Measurements from ENCODE around the gene LSM4.

LSM4 gene

DNA sequence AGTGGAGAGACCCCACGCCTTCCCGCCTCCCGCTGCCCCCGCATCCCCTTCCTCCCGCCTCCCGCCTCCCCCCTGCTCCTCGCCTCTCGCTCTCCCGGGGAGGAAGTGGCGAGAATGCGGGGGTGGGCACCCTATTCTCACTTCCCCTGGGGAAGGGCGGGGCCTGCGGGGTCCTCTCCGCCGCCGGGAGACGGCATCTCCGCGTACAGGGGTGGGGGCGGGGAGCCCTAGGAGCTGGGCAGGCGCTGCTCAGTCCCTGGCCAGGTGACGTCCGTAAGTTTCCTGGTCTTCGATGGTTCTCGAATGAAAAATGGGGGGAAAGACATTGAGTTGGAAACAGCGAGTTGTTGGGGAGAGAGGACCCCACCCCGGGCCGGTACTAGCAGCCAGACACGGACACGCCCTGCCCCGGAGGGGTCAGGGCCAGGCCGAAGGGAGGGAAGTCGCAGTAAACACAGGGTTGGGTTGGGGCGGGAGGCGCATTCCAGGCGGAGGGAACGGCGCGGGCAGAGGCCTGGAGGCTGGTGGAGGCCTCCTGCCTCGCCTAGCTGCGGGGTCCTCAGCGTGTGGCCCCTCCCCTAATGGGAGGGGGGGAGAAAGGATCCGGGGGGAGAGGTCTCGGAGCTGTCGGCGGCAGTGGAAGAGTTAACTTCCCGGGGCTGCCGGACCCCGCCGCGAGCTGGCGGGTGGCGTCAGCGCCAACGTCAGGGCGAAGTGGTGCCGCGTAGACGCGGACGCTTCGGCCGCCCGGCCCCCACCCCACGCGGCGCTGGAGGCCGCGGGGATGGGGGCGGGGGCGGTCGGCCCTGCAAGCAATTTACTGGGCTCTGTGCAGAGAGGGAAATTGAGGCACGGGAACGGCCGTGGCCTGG, 31.1 kb downstream of the LSM4 start:
- DNase-seq, result peak; percentile 63

DNA sequence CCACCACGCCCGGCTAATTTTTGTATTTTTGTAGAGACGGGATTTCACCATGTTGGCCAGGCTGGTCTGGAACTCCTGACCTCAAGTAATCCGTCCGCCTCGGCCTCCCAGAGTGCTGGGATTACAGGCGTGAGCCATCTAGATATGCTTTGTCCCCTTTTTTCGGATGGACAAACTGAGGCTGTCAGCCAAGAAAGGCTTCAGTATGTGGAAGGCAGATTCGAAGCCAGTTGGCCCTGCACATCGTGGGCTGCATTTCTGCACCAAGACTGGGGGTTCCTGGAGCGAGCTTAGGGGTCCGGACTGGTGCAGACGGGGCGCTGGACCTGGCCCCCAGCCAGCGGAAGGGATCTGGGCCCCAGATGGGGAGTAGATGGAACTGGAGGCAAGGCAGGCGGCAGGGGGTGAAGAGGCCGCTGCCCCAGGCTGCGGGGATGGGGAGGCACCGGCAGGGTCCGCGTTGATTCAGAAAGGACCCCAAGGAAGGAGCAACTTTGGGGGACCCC, 31.8 kb downstream of the LSM4 start:
- DNase-seq, result no peak

DNA sequence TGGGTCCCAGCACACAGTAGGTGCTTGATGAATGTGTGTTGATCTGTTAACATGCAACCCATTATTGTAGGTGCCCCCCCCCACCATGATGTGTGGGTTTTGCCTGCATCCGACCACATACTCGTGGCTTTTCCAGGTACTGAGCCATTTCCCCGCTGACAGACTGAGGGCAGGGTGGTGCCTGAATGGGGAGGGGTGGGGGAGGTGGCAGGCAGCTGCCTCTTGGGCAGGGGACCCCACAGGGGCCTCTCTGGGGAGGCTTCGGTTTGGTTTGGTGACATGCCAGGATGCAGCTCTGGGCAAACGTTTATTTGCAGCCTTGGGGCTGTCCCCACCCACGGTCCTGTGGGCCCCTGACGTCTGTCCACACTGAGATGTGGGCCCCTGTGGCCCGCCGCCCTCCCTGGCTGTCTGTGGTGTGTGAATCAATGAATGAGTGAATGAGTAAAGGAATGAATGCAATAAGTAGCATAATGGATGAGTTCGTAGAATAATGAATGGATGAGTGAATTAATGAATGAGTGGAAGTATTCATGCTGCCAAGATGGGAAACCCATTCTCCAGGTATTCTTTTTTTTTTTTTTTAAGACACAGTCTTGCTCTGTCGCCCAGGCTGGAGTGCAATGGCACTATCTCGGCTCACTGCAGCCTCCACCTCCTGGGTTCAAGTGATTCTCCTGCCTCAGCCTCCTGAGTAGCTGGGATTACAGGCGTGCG, 32.4 kb downstream of the LSM4 start:
- peak; percentile 66 for DNase-seq

DNA sequence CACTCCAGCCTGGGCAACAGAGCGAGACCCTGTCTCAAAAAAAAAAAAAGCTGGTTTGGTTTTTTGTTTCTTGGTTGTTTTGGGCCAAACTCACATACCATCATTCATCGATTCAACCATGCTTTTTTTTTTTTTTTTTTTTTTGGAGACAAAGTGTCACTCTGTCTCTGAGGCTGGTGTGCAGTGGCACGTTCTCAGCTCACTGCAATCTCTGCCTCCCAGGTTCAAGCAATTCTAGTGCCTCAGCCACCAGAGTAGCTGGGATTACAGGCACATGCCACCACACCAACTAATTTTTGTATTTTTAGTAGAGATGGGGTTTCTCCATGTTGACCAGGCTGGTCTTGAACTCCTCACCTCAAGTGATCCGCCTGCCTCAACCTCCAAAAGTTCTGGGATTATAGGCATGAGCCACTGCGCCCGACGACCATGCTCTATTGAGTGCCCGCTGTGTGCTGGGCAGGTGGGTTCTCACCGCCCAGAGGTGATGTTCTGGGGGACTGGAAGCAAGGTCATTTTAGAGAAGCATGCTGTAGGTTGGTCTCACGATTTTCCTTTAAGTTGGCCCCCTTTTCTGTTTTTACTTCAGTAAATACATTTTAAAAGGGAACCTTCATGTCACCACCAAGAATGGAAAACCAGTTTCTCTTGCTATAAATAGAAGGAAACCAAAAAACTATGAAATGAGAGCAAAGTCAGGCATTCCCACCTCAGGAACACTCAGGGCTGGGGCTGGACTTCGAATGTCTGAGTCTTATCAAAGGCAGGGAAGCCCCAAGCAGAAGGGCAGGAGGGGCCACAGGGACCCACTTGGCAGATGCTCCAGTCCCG, 33.2 kb downstream of the LSM4 start:
- no peak for DNase-seq

DNA sequence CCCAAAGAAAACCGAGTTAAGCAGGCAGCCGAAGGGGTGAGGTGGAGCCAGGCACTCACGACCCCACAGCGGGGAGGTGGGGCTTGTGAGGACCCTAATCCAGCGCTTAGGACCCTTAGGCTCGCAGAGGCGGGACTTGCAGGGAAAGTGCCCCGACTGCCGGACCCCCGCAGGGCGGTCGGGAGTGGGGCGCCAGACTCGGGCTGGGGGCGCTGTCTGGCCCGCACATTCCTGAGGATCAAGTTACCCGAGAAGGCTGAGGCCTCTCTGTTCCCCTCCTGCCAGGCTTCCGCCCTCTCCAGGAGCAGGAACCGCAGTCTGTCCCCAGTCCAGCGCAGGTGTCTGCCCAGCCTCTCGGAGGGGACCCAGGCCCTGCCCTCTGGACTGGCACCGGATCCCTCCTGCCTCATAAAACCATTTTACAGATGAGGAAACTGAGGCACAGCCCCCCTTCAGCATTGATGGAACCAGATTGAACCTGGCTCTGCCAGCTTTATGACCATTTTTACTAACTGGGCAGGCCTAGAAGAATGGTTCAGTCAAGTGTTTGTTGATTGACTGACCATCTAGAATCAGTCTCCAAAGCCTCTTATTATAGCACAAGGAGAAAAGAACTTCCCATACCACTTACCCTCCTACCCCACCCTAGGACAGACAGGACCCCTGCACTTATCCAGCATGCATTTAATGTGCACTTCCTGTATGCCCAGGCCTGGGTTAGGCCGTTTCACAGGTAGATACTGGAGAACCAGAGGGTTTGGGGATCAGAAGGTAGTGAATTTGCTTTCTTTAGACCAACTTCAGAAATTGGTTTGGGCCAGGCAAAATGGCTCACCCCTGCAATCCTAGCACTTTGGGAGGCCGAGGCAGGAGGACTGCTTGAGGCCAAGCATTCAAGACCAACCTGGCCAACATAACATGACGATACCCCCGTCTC, 34.8 kb downstream of the LSM4 start:
- no peak for DNase-seq

DNA sequence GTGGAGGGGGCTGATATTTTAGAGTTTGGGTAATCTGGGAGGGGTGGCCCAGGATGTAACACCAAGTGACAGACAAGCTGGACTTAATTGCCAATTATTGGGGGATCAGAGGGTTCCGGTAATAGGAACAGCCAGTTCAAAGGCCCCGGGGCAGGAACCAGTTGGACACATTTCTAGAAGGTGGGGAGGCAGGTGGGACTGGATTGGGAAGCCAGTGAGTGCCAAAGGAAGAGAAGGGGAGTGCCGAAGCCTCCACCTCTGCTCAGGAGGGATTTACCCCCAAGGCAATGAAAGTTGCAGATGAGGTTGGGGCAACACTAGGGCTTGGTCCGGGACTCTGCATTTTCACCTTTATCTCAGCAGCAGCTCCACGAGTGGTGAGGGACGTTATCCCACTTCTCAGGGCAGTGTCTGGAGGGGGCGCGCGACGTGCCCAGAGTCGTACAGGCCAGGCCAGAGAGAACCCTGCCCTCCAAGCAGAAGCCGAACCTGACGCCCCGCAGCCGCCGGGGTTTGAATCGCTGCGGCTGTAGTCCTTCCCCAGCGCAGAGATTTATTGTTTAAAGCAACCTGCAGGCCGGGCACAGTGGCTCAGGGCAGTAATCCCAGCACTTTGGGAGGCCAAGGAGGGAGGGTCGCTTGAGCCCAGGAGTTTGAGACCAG, 35.8 kb downstream of the LSM4 start:
- no peak for DNase-seq

DNA sequence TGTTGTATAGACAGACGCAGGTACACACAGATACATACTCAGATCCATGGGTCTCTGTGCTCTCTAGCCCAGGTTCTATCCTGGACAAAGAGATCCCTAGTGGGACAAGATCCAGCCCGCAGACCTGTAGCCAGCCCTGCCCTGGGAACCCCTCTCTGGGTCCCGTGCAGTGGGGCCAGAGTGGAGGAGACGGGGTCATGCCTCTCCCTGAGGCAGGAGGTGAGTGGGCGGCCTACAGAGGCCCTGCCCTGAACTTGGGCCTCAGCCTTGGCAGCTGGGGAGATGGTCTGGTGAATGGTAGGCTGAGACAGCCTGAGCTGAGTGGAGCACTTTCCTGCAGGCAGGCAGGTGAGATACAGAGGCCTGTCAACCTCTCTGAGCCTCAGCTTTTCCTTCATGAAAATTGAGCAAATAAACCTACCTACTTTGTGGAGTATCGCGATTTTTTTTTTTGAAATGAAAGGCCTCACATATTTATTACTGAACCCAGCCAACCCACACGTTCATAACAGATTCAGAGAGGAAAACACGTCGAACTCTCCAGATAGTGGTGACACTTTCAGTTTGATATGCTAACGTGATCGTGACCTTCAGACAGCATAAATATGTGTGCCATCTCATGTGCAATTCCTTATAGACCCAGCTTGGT, 38.0 kb downstream of the LSM4 start:
- DNase-seq, result no peak

DNA sequence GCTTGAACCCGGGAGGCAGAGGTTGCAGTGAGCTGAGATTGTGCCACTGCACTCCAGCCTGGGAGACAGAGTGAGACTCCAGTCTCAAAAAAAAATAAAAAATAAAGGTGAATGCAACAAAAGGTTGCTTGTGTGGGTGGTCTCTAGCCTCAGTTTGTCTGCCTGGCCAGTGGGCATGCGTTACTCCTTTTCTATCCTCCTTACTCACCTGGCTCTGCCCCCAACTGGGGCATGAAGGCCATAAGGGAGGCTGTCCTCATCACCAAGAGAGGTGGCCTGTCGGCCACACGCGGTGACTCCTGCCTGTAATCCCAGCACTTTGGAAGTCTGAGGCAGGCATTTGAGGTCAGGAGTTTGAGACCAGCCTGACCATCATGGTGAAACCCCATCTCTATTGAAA, 39.5 kb downstream of the LSM4 start:
- no peak for DNase-seq

DNA sequence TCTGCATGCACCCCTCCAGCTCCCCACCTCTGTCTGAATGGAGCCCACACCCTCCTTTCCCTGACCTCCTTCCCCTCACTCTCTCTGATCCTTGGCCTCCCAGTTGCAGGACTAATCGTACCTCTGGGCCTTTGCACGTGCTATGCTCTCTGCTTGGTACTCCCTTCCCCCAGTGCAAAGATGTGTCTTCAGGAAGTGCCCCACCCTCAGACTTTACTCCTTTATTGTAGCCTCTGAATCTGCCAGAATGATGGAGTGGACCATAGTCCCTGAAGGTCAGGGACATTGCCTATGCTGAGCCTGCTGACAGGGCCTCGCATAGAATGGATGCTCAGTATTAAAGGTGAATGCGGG, 40.1 kb downstream of the LSM4 start:
- DNase-seq, result no peak

DNA sequence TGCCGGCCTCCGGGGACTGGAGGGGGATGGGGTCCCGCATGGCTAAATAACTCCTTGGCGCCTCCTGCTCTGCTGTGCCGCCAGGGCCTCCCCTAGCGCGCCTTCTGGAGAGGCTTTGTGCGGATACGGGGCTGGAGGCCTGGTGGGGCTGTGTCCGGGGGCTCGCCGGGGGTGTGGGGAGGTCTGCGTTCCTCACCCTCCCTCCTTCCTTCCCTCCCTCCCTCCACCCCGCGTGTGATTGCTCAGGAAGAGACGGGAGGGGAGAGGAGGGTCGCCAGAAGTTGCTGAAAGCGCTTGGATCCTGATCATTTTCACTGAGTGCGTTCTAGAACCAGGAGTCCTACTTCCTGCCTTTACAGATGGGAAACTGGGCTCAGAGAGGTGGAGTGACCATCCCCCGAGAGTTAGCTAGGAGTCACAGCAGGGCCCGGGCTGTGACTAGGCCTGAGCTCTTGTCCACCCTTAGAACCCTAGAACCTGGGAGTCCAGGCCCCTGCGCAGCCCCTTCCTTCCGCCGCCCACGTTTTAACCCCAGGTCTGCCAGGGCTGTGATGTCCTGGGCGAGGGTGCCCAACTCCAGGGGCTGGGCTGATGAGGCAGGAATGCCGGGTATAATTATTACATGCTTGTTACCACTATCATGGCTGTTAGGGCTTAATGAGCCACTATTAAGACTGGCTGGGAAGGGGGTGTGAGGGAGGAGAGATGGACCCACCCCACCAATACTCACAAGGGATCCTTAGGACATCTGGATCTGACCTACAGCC, 40.7 kb downstream of the LSM4 start:
- DNase-seq, result no peak

DNA sequence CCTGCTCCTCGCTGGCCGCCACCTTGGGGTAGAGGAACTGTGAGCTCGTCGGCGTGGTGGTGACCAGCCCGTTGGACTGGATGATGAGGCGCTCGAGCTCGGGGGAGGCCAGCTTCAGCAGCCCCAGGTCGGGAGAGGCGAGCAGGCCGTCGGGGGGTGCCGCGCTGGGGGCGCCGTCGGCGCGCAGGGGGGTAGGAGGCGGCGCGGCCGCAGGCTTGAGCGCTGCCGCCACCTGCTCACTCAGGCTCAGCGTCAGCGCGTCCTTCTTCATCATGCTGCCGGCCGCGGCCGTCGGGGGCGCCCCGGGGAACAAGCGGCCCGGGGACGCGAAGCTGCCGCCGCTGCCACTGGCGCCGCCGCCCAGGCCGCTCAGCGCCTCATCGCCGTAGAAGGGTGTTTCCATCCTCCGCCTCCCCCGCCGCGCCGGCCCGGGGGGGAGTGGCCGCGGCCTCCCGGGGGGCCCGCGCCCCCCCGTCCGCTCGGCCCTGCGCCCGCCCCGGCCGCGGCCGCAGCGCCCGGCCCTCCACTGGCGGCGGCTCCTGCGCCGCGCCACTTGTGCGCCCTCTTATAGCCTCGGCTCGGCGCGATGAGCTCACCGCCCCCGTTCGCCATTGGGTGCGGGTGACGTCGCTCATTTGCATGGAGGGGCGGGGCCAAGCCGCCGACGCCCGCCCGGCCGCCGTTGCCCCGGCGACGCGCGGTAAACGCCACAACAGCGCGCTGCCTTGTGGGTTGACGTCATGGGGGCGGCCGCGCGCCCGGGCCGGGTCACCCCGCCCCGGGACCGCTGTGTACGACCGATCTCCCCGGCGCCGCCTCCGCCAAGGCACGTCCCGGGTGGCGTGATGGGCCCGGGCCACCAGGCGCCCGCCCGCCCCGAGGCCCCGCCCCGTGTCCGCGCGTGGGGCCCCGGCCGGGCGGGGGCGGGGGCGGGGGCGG, 41.5 kb downstream of the LSM4 start, which contains the start of gene JUND:
JUND (minus strand) TSS at position 541 of the 939 bp plus-strand sequence; CDS start at position 403, 138 bp downstream.
- peak; percentile 99 for DNase-seq

DNA sequence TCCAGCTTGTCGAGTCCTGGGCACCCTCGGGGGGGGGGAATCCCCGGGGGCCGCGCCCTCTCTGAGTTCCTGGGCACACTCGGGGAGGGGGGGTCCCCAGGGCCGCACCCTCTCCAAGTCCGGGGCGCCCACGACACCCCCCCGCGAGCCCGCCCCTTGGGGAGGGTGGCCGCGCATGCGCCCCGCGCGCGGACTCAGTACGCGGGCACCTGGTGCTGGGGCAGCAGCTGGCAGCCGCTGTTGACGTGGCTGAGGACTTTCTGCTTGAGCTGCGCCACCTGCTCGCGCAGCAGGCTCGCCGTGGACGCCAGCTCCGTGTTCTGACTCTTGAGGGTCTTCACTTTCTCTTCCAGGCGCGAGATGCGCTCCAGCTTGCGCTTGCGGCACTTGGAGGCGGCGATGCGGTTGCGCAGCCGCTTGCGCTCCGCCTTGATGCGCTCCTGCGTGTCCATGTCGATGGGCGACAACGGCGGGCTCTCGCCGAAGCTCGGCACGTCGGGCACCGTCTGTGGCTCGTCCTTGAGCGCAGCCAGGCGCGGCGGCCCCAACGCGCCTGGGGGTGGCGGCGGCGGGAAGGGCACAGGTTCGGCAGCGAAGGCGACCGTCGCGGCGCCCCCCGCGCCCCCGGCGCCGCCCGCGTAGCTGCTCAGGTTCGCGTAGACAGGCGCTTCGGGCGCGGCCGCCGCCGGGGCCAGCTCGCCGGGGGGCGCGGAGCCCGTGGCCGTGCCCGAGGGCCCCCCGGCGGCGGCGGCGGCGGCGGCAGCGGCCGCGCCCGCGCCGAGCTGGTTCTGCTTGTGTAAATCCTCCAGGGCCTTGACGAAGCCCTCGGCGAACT, 42.4 kb downstream of the LSM4 start:
- DNase-seq, result peak; percentile 71

DNA sequence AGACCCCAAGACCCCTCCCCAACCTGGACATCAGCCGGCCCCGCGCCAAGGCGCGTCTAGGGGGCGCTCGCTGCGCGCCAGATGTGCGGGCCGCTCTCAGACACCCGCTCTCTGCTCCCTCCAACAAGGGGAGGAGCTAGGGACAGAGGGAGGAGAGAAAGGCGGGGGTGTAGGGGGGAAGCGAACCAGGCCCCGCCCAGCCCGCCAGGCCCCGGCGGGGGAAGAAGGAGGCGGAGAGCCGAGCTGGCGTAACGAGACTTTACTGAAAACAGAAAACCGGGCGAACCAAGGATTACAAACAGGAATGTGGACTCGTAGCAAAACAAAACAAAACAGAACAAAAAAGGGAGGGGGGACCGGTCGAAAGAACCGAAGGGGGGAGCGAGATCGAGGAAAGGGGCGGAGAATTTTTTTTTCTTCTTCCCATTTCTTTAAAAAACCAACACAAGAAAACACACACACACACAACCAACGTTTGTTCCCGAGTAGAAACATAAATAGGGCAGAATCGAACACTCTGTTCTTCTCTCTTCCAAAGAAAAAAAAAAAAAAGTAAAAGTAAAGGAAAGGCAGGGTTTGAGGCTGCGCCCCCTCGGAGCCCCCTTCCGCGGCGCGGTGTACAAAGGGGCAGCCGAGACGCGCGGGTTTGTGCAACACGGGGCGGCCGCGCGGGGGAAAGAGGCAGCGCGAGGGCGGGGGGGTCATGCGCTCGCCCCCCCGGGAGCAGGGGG, 43.2 kb downstream of the LSM4 start:
- DNase-seq, result peak; percentile 72

DNA sequence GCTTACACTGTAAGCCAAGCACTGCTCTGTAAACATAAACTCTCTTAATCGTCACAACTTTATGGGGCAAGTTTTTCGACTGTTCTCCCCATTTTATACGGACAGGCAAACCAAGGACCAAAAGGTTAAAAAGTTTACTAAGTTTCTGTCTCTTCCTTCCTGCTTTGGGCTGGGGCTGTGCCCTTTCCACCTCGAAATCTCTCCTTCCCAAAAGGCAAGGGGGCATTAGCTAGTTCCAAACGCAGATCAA, 43.7 kb downstream of the LSM4 start:
- no peak for DNase-seq

DNA sequence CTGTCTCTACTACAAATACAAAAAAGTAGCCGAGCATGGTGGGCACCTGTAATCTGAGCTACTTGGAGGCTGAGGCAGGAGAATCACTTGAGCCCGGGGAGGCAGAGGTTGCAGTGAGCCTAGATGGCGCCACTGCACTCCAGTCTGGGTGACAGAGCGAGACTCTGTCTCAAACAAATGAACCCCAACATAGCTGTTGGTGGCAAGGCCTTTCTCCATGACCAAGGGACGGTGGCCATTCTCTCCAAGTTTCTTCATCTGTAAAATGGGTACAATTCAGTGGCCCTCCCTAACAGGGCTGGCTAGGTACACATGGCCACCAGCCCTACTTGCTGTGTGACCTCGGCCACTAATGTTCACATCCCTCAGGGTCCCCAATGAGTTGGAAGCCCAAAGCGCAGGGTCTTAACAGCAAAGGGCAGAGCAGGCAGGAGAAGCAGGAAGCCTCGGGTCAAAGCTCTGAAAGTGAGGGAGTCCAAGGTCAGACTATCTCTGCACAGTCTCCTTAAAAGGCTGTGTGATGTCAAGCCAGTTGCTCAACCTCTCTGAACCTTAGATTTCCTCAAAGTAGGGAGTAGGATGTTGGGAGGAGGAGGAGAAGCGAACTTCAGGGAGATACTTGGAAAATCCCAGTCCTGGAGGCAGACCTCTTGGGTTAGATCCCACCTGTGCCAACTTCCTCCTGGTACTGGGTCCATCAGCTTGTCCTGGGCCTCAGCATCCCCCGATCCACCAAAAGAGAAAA, 44.2 kb downstream of the LSM4 start:
- DNase-seq, result no peak

DNA sequence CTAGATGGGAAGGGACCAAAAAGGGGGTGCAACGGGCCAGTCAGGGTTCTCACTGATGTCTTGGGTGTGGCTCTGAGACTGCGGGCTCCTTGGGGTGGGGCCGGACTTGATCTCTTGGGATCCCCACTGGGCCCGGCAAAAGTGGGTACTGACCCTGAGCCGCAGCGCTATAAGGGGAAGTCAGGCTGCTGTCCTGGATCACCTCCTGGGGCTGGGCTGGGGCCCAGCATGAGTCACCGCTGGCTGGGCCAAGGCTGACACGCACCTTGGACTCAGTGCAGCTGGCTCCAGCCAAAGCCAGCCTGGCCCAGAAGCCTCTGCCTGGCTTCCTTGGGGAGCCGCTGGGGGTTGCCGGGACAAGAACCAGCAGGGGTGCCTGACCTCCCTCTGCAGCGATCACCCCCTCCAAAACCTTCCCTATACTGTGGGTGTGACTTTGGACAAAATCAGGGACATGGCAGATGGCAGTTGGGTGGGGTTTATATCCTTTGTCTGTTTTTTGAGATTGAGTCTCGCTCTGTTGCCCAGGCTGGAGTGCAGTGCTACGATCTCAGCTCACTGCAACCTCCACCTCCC, 48.0 kb downstream of the LSM4 start:
- DNase-seq, result no peak

Measured in activated gamma-delta T cell (primary cell).